Posterior vena cava (tissue), 2 donors: ENCODE results near the gene DUSP22. TPM values are rescaled to one million over a fixed set of nuclear protein-coding genes. Genes with fewer than 3 reads are reported as not detected.

Experiments used
- DNase-seq: peaks from one replicate; pipeline ENCODE4 v3.0.0-alpha.2; 2020; ENCODE audit warnings: low spot score
- intact Hi-C, 2 donors: fragments of 100-400 bp; cut with DNase I; formaldehyde crosslinking; loops; one replicate each; pipeline versions ENCODE4 v1.14.1 to v1.14.2; 2022 to 2023
- total RNA-seq, 2 donors: library from RNA; stranded (reverse); fragmentation: NEBNext Ultra II Directional; extraction: Animal tissue kit (Norgen Biotek cat#: 25700); gene quantifications; one replicate each; pipeline ENCODE4 v1.2.1, GENCODE V29; 2021
- donor health status: DM: yes; HTN: yes; CAD: no.
- donor health status: DM: yes; HTN: yes; CAD: no.

DUSP22 gene
- total RNA-seq, 2 donors from 2014 or later: 45.7 to 51.8 TPM

GRCh38 chr6:380234-381218, 88.2 kb downstream of the DUSP22 start:
- DNase-seq: peak; percentile 78
- intact Hi-C loops: no loop called here

DNA sequence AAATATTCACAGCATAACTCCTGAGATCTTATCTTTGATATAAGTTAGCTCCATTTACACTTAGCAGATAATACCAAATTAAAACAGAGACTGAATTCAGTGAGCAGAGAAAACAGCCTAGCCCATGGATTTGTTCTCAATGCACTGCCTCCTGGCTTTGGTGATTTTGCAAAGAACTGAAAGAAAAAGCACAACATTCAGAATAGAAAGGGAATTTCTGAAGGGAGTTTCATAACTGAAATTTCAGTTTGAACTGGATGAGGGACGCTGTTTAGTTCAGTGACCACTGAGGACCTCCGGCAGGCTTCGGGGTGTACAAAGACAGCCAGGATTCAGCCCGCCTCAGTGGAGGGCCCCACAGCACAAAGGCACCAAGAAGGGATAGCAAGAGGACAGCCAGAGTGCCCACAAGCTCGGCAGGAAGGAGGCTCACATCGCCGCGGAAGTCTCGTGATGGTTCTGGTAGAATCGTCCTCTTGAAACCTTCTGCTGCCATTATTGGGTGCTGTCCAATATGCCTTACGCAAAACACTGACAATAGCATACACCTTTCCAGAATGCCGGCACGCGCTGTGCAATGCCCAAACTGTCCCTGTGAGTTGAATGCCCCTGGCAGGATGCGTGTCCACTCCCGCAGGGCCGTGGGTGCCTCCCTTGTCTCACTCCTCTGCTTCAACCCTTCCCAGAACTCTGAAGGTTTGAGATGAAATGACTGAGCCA, 89.6 kb downstream of the DUSP22 start:
- DNase-seq: peak; percentile 79

GRCh38 chr6:382883-383810, 90.9 kb downstream of the DUSP22 start:
- intact Hi-C loops: no loop called here
- DNase-seq: no peak

More for the DNA sequence above, 89.6 kb downstream of the DUSP22 start:
- intact Hi-C loops: no loop called here

GRCh38 chr6:383856-384255, 91.6 kb downstream of the DUSP22 start:
- intact Hi-C loops: no loop called here

DNA sequence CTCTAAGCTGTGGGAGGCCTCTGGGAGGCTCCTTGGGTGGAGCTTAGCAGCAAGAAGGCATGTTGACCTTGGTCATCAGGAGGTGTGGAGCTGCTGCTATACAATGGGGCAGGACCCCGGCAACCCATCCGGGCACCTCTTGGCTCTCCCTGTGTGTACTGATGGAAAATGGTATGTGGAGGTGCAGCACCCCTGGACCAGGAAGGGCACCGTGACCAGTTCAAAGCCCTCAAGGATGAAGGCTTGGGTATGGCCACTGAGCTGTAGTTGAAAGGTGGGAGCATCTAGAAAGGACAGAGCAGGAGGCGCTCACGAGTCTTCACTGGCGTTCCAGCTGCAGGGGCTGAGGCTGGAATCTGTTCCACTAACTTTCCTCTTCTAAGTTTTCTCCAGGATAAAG, 92.6 kb downstream of the DUSP22 start:
- intact Hi-C loops: loop anchor here in 1 of 2 donors (5.0 kb wide), 1 partner anchor 157 kb away; no protein-coding TSS in a partner anchor
- no peak for DNase-seq

More at GRCh38 chr6:383856-384255, 91.6 kb downstream of the DUSP22 start:
- DNase-seq: no peak

- intact Hi-C loops: loop anchor here in 1 of 2 donors (5.0 kb wide), 1 partner anchor 157 kb away; no protein-coding TSS in a partner anchor
- DNase-seq: no peak
These were observed 93.3 kb downstream of the DUSP22 start for GRCh38 chr6:385614-386013.

DNA sequence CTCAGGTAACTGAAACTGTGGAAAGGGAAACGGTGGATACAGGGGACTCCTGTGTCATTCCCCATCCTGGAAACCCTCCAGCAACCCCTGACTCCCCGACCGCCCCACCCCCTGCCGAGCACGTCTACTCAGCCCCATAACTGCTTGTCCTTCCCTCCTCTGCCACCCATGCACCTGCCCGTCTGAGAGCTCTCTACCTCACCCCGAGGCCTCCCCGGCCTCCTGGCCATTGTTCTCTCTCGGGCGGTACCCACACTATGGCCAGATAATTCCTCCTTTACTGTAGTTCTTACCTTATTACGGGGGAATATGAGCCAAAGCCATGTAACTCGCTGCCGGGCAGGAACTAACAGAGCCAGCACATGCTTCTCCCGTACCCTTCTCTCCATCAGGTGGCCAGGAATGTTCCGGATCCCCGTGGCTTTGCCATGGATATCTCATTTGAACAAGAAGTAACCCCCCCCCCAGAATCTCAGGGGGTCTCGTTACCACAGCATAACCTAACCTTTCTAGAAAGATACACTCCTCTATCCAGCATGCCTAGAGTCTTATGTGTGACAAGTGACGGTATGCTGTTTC, 94.5 kb downstream of the DUSP22 start:
- DNase-seq: no peak
- intact Hi-C loops: loop anchor here in 1 of 2 donors (5.0 kb wide), 1 partner anchor 156 kb away; no protein-coding TSS in a partner anchor

GRCh38 chr6:387293-387741, 95.0 kb downstream of the DUSP22 start:
- DNase-seq: no peak
- intact Hi-C loops: loop anchor here in 1 of 2 donors (5.0 kb wide), 1 partner anchor 155 kb away; no protein-coding TSS in a partner anchor

- intact Hi-C loops: loop anchor here in 1 of 2 donors (5.0 kb wide), 1 partner anchor 154 kb away; no protein-coding TSS in a partner anchor
- no peak for DNase-seq
These were observed 96.1 kb downstream of the DUSP22 start for GRCh38 chr6:388202-388903.

DNA sequence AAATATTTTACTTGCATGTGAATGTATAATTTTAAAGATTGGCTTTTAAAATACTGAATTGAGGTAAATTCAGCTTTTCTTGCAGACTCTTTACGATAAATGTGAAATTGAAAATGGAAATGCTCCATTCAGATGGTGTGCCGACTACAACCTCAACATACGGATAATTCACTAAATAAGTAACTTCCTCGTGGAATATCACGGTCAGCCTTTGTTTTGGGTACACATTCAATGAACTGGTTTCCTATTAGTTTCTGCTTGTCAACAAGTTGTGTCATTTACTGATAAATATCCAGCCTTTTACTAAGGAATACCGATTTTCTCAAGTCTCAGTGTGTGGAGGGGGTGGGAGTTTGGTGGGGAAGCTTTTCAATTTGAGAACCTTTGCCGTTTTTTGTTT, 96.9 kb downstream of the DUSP22 start:
- no peak for DNase-seq
- intact Hi-C loops: loop anchor here in 1 of 2 donors (5.0 kb wide), 1 partner anchor 153 kb away; no protein-coding TSS in a partner anchor

GRCh38 chr6:389622-390021, 97.3 kb downstream of the DUSP22 start:
- no peak for DNase-seq
- intact Hi-C loops: loop anchor here in 1 of 2 donors (5.0 kb wide), 1 partner anchor 153 kb away; no protein-coding TSS in a partner anchor

GRCh38 chr6:390914-391558, 98.7 kb downstream of the DUSP22 start:
- intact Hi-C loops: no loop called here
- no peak for DNase-seq

- peak; percentile 82 for DNase-seq
- intact Hi-C loops: no loop called here
These were observed 99.5 kb downstream of the DUSP22 start, which contains the start of gene IRF4 for GRCh38 chr6:391559-392440. TSS of gene IRF4 (plus strand) at chr6:391752. CDS start at chr6:393153, 1,401 bp downstream.

DNA sequence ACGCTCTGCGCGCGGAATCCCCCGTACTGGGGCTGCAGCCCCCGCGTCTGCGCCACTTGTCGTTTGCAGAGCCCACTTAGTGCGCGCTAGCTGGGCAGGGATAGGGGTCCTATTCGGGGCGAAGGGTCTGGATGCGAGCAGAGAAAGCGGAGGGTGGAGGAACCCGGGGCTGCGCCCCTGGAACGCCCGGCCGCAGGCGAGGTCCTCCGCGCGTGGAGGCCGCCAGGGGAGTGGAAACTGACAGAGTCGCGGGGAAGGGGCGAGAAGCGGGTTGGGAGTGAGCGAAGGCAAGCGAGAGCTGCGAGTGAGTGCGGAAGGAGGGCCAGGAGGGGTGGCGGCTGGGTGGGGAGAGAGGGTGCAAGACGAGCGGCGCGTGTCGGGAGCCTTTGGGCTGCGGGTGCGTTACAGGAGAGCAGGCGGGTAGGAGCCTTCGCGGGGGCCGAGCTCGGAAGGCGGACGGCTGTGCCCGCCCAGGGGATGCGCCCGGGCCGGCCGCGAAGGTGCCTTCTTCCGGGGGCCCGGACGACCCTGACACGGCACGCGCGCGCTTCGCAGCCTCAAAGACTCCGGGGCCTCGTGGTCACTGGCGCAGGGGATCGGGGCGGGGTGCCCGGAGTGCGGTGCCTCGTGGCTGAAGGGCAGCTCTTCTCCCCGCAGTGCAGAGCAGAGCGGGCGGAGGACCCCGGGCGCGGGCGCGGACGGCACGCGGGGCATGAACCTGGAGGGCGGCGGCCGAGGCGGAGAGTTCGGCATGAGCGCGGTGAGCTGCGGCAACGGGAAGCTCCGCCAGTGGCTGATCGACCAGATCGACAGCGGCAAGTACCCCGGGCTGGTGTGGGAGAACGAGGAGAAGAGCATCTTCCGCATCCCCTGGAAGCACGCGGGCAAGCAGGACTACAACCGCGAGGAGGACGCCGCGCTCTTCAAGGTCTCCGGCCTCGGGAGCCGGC, 100.4 kb downstream of the DUSP22 start:
- DNase-seq: peak; percentile 76
- intact Hi-C loops: no loop called here
